Panc1 (cell line): ENCODE results near the gene OSBPL1A.

Experiments used
- POLR2AphosphoS5 ChIP-seq: IDR thresholded peaks from 2 replicates; pipeline ENCODE4 v1.6.1; 2012; ENCODE audit warnings: mild to moderate bottlenecking, low read depth, low read length, moderate library complexity
- SIN3A ChIP-seq: IDR thresholded peaks from 2 replicates; pipeline ENCODE4 v1.6.1; 2012; ENCODE audit warnings: low read depth, mild to moderate bottlenecking, low read length, moderate library complexity, borderline replicate concordance; ENCODE audit not compliant: insufficient read depth
- TF ChIP-seq, protein P1 (sequence below), 2 experiments: IDR thresholded peaks; 2 replicates each; pipeline ENCODE4 v1.6.1; 2011 to 2012; ENCODE audit warnings: low read depth in 2 of 2, control low read depth in 1 of 2, low read length in 1 of 2, mild to moderate bottlenecking in 1 of 2, moderate library complexity in 1 of 2; ENCODE audit not compliant: insufficient read depth in 1 of 2
- TF ChIP-seq, protein P2 (sequence below): fragments of 450-650 bp; IDR thresholded peaks from 2 replicates; pipeline ENCODE4 v1.5.1; 2017; ENCODE audit warnings: mild to moderate bottlenecking

DNA sequence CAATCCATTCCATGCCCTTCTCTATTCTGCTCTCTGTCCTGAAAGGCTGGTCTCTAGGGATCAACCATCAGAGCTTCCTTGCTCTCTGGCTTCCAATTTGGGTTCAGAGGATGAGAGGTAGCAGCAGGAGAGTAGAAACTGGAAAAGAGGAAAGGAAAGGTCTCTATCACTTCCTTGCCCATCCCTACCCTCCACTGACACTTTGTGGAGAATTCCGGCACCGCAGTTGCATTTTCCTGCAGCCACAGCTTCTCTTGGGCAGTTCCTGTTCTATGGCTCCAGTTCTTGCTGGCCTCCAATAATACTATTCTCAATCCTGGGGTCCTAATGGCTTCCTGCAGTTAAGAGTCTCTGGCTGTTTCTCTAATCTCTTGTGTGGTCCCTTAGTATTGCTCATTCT is 15.5 kb upstream of the OSBPL1A start:
- TF ChIP-seq, protein P1, sequence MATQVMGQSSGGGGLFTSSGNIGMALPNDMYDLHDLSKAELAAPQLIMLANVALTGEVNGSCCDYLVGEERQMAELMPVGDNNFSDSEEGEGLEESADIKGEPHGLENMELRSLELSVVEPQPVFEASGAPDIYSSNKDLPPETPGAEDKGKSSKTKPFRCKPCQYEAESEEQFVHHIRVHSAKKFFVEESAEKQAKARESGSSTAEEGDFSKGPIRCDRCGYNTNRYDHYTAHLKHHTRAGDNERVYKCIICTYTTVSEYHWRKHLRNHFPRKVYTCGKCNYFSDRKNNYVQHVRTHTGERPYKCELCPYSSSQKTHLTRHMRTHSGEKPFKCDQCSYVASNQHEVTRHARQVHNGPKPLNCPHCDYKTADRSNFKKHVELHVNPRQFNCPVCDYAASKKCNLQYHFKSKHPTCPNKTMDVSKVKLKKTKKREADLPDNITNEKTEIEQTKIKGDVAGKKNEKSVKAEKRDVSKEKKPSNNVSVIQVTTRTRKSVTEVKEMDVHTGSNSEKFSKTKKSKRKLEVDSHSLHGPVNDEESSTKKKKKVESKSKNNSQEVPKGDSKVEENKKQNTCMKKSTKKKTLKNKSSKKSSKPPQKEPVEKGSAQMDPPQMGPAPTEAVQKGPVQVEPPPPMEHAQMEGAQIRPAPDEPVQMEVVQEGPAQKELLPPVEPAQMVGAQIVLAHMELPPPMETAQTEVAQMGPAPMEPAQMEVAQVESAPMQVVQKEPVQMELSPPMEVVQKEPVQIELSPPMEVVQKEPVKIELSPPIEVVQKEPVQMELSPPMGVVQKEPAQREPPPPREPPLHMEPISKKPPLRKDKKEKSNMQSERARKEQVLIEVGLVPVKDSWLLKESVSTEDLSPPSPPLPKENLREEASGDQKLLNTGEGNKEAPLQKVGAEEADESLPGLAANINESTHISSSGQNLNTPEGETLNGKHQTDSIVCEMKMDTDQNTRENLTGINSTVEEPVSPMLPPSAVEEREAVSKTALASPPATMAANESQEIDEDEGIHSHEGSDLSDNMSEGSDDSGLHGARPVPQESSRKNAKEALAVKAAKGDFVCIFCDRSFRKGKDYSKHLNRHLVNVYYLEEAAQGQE (IDR thresholded peaks at IDR 0.05; ENCODE audit: insufficient read depth in 1 of 2, low read depth in 2 of 2, low read length in 1 of 2): no peak
- TF ChIP-seq, protein P2, sequence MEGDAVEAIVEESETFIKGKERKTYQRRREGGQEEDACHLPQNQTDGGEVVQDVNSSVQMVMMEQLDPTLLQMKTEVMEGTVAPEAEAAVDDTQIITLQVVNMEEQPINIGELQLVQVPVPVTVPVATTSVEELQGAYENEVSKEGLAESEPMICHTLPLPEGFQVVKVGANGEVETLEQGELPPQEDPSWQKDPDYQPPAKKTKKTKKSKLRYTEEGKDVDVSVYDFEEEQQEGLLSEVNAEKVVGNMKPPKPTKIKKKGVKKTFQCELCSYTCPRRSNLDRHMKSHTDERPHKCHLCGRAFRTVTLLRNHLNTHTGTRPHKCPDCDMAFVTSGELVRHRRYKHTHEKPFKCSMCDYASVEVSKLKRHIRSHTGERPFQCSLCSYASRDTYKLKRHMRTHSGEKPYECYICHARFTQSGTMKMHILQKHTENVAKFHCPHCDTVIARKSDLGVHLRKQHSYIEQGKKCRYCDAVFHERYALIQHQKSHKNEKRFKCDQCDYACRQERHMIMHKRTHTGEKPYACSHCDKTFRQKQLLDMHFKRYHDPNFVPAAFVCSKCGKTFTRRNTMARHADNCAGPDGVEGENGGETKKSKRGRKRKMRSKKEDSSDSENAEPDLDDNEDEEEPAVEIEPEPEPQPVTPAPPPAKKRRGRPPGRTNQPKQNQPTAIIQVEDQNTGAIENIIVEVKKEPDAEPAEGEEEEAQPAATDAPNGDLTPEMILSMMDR: peak; percentile 55
- TF ChIP-seq POLR2AphosphoS5: no peak
- no peak for TF ChIP-seq SIN3A
